Activated CD8-positive, alpha-beta memory T cell treated with anti-CD3 and anti-CD28 coated beads, Interleukin-2, amount 50 U/mL, for 4 hours (primary cell): ENCODE results near the gene MGAT1.
"Not testable (repeated sequence)": the region's sequence is repeated elsewhere in the genome, so short reads cannot be mapped to it uniquely, and the experiment has no call there.

Experiments used
- DNase-seq: peaks from one replicate; pipeline ENCODE4 v3.0.0-alpha.2; 2020

MGAT1 gene

GRCh38 chr5:180802325-180803180 is at the start of gene MGAT1:
Gene MGAT1, minus strand, starts transcription at chr5:180802806. Its CDS starts 9,835 bp downstream, at chr5:180792971.
- peak; percentile 81 for DNase-seq

GRCh38 chr5:180850434-180851078 is 48.0 kb upstream of the MGAT1 start:
- DNase-seq, result no peak

GRCh38 chr5:180849827-180850226 is 47.2 kb upstream of the MGAT1 start:
- DNase-seq, result no peak

GRCh38 chr5:180848878-180849277 is 46.3 kb upstream of the MGAT1 start:
- DNase-seq, result no peak

- no peak for DNase-seq
Measured at GRCh38 chr5:180848265-180848664, 45.7 kb upstream of the MGAT1 start.

GRCh38 chr5:180847026-180847425 is 44.4 kb upstream of the MGAT1 start:
- DNase-seq, result no peak

- DNase-seq, result no peak
Measured at GRCh38 chr5:180844858-180845257, 42.3 kb upstream of the MGAT1 start.

- DNase-seq, result no peak
Measured at GRCh38 chr5:180844432-180844831, 41.8 kb upstream of the MGAT1 start.

- no peak for DNase-seq
Measured at GRCh38 chr5:180839935-180840334, 37.3 kb upstream of the MGAT1 start.

GRCh38 chr5:180839227-180839626 is 36.6 kb upstream of the MGAT1 start:
- no peak for DNase-seq

GRCh38 chr5:180837478-180837877 is 34.9 kb upstream of the MGAT1 start:
- no peak for DNase-seq

GRCh38 chr5:180832638-180833068 is 30.0 kb upstream of the MGAT1 start:
- DNase-seq, result no peak

- DNase-seq, result peak; percentile 79
Measured at GRCh38 chr5:180831139-180832093, 28.8 kb upstream of the MGAT1 start.

GRCh38 chr5:180830253-180831138 is 27.9 kb upstream of the MGAT1 start:
- peak; percentile 72 for DNase-seq

- DNase-seq, result no peak
Measured at GRCh38 chr5:180829726-180830125, 27.1 kb upstream of the MGAT1 start.

- not testable (repeated sequence) for DNase-seq
Measured at GRCh38 chr5:180828756-180829531, 26.3 kb upstream of the MGAT1 start.

GRCh38 chr5:180827374-180827773 is 24.8 kb upstream of the MGAT1 start:
- DNase-seq, result not testable (repeated sequence)

GRCh38 chr5:180825768-180826525 is 23.3 kb upstream of the MGAT1 start:
- no peak for DNase-seq

- no peak for DNase-seq
Measured at GRCh38 chr5:180824630-180825476, 22.2 kb upstream of the MGAT1 start.
